IMR-90 (cell line): Measurements from ENCODE around the gene C1QL1. TPM values are rescaled to one million over a fixed set of nuclear protein-coding genes. Genes with fewer than 3 reads are reported as not detected.

Experiments
- ATAC-seq: fragments of 200-7000 bp; cut with Tn5 transposase; 2 replicates; pipeline ENCODE4 v1.9.1; 2020; ENCODE audit warnings: low read depth, mild to moderate bottlenecking, moderate library complexity
- BruUV-seq: library from RNA; stranded (reverse); fragments of 400-500 nt; replicated peaks from 2 replicates; lab custom pipeline; 2021; lab: Mats Ljungman, UMichigan
- CTCF ChIA-PET: fragments of 300-600 bp; formaldehyde crosslinking; extraction: SDS; loops from one replicate; lab custom pipeline; 2021; ENCODE audit warnings: antibody characterized with exemption; lab: Yijun Ruan, JAX
- POLR2A ChIA-PET: fragments of 300-600 bp; sonication (Branson Sonifier 250); formaldehyde crosslinking; loops from one replicate; lab custom pipeline; 2022; ENCODE audit warnings: antibody characterized with exemption; ENCODE audit not compliant: unreplicated experiment; lab: Charles Lee
- DNase-seq: peaks from one replicate; pipeline ENCODE4 v3.0.0; 2013
- H2AFZ ChIP-seq: replicated peaks from 2 replicates; pipeline ENCODE3; 2013; ENCODE audit warnings: low read length, mild to moderate bottlenecking; ENCODE audit not compliant: poor library complexity
- H2AK5ac ChIP-seq: 2 replicates; pipeline ENCODE4 v1.6.1; 2013; ENCODE audit warnings: low read depth, low read length, inconsistent platforms
- H2AK9ac ChIP-seq: replicated peaks from 2 replicates; pipeline ENCODE3; 2013; ENCODE audit warnings: mild to moderate bottlenecking, low read depth, low read length, moderate library complexity; ENCODE audit not compliant: poor library complexity
- H2BK120ac ChIP-seq: 2 replicates; pipeline ENCODE4 v1.6.1; 2013; ENCODE audit warnings: low read depth, low read length, inconsistent platforms
- H2BK15ac ChIP-seq: 3 replicates; pipeline ENCODE4 v1.6.1; 2013; ENCODE audit warnings: low read depth, low read length, inconsistent platforms
- H2BK20ac ChIP-seq: 2 replicates; pipeline ENCODE4 v1.6.1; 2013; ENCODE audit warnings: low read depth, mild to moderate bottlenecking, inconsistent platforms, low read length, moderate library complexity
- H2BK5ac ChIP-seq: 2 replicates; pipeline ENCODE4 v1.6.1; 2013; ENCODE audit warnings: mild to moderate bottlenecking, low read depth, low read length, inconsistent platforms; ENCODE audit not compliant: poor library complexity, severe bottlenecking
- H3K14ac ChIP-seq: replicated peaks from 2 replicates; pipeline ENCODE4 v1.6.1; 2013; ENCODE audit warnings: low read depth, low read length, inconsistent platforms
- H3K18ac ChIP-seq: 2 replicates; pipeline ENCODE4 v1.6.1; 2013; ENCODE audit warnings: low read depth, low read length, control low read depth
- H3K23ac ChIP-seq: 2 replicates; pipeline ENCODE4 v1.6.1; 2013; ENCODE audit warnings: low read depth, low read length, inconsistent platforms
- H3K27ac ChIP-seq: 2 replicates; pipeline ENCODE4 v1.5.1; 2013; ENCODE audit warnings: mild to moderate bottlenecking, control low read depth, low read length; ENCODE audit not compliant: insufficient read depth
- H3K27me3 ChIP-seq: 2 replicates; pipeline ENCODE4 v1.6.1; 2013; ENCODE audit warnings: low read length; ENCODE audit not compliant: control insufficient read depth, insufficient read depth
- H3K36me3 ChIP-seq: 2 replicates; pipeline ENCODE4 v1.6.1; 2013; ENCODE audit warnings: low read length, mixed read lengths; ENCODE audit not compliant: control insufficient read depth, insufficient read depth
- H3K4ac ChIP-seq: 2 replicates; pipeline ENCODE4 v1.6.1; 2013; ENCODE audit warnings: low read depth, low read length, inconsistent platforms
- H3K4me1 ChIP-seq: 2 replicates; pipeline ENCODE4 v1.6.1; 2013; ENCODE audit warnings: low read length, mixed read lengths; ENCODE audit not compliant: control insufficient read depth, insufficient read depth
- H3K4me2 ChIP-seq: 2 replicates; pipeline ENCODE4 v1.6.1; 2013; ENCODE audit warnings: low read depth, mild to moderate bottlenecking, control low read depth, low read length, moderate library complexity
- H3K4me3 ChIP-seq: 2 replicates; pipeline ENCODE4 v1.5.1; 2013; ENCODE audit warnings: low read depth, mild to moderate bottlenecking, control low read depth, low read length, moderate library complexity; ENCODE audit not compliant: insufficient read depth
- H3K56ac ChIP-seq: 2 replicates; pipeline ENCODE4 v1.6.1; 2013; ENCODE audit warnings: low read length, inconsistent platforms; ENCODE audit not compliant: insufficient read depth; ENCODE audit errors: extremely low read depth
- H3K79me1 ChIP-seq, 2 experiments: 2 replicates each; pipeline ENCODE4 v1.6.1; 2013; ENCODE audit warnings: low read length in 2 of 2, inconsistent platforms in 1 of 2, low read depth in 1 of 2
- H3K9ac ChIP-seq: 2 replicates; pipeline ENCODE4 v1.6.1; 2013; ENCODE audit warnings: low read depth, low read length, control low read depth
- H3K9me1 ChIP-seq: 2 replicates; pipeline ENCODE4 v1.6.1; 2013; ENCODE audit warnings: low read length, inconsistent platforms; ENCODE audit not compliant: insufficient read depth
- H3K9me3 ChIP-seq: 2 replicates; pipeline ENCODE4 v1.6.1; 2013; ENCODE audit warnings: low read length; ENCODE audit not compliant: control insufficient read depth, insufficient read depth
- H4K20me1 ChIP-seq: 2 replicates; pipeline ENCODE4 v1.6.1; 2013; ENCODE audit warnings: low read length, inconsistent platforms; ENCODE audit not compliant: insufficient read depth
- H4K5ac ChIP-seq: 2 replicates; pipeline ENCODE4 v1.6.1; 2013; ENCODE audit warnings: mild to moderate bottlenecking, low read depth, low read length, control low read depth
- H4K8ac ChIP-seq, 2 experiments: 2 replicates each; pipeline ENCODE4 v1.6.1; 2013; ENCODE audit warnings: low read depth in 2 of 2, low read length in 2 of 2, control low read depth in 1 of 2, inconsistent platforms in 1 of 2
- H4K91ac ChIP-seq: 2 replicates; pipeline ENCODE4 v1.6.1; 2013; ENCODE audit warnings: low read depth, low read length, inconsistent platforms; ENCODE audit not compliant: insufficient read depth
- CHD1 ChIP-seq: IDR thresholded peaks from 2 replicates; pipeline ENCODE4 v1.6.1; 2012; ENCODE audit warnings: low read depth, low read length, improper control_type of control experiment
- POLR2A ChIP-seq: IDR thresholded peaks from 2 replicates; pipeline ENCODE4 v1.6.1; 2012; ENCODE audit warnings: mild to moderate bottlenecking, low read depth, low read length
- RCOR1 ChIP-seq: IDR thresholded peaks from 2 replicates; pipeline ENCODE4 v1.6.1; 2012; ENCODE audit warnings: mild to moderate bottlenecking, low read length, improper control_type of control experiment; ENCODE audit not compliant: insufficient replicate concordance
- WGBS, 2 experiments: methylation state at CpG; one replicate each; pipeline versions ENCODE4 v1.1.5 to v1.1.7; 2013; ENCODE audit warnings: missing lambda C conversion rate in 2 of 2; ENCODE audit not compliant: insufficient read length in 1 of 2; ENCODE audit errors: extremely low coverage in 2 of 2; 5-methylcytosine and 5-hydroxymethylcytosine counted together
- dilution Hi-C: fragments of 300-500 bp; cut with HindIII; formaldehyde crosslinking; loops from one replicate; pipeline ENCODE4 v1.14.3; 2018; ENCODE audit warnings: low sequenced_read_pairs; ENCODE audit not compliant: unreplicated experiment
- in situ Hi-C: fragments of 300-500 bp; cut with MboI; formaldehyde crosslinking; loops from 3 replicates; pipeline ENCODE4 v1.14.3; 2019; ENCODE audit warnings: low sequenced_read_pairs, inconsistent platforms, mixed read lengths
- intact Hi-C: fragments of 100-400 bp; cut with micrococcal nuclease; formaldehyde crosslinking; loops from 2 replicates; pipeline ENCODE4 v1.10.0; 2022
- polyA plus RNA-seq, 3 experiments: library from polyadenylated mRNA; depleted of rRNA; stranded (reverse); fragments of >200 nt; gene quantifications; 2 replicates each; pipeline ENCODE4 v1.2.3, GENCODE V29; 2012; ENCODE audit warnings: low replicate concordance in 1 of 3
- total RNA-seq: library from RNA; depleted of rRNA; stranded (reverse); fragments of >200 nt; gene quantifications from 2 replicates; pipeline ENCODE4 v1.2.3, GENCODE V29; 2012
- TF ChIP-seq, protein P1 (sequence below): fragments of 150-350 bp; IDR thresholded peaks from 2 replicates; pipeline ENCODE4 v1.6.1; 2016; ENCODE audit warnings: low read depth, mild to moderate bottlenecking, low read length, moderate library complexity, borderline replicate concordance

Gene C1QL1
- total and polyA plus RNA-seq, 2 of the 4 experiments (the other 2 are of a cell fraction) = 0.18 to 0.84 TPM

DNA sequence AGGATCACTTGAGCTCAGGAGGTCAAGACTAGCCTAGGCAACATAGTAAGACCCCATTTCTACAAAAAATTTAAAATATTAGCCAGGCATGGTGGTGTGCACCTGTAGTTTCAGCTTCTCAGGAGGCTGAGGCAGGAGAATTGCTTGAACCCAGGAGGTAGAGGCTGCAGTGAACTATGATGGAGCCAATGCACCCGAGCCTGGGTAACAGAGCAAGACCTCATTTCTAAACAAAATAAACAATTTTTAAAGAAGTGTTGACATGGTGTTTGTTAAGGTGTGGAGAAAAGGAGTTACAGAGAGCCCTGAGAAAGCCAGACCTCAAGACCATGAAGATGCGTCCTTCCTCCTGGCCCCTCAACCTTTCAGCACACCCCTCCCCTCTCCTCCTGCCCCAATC lies 37.6 kb upstream of the C1QL1 start:
- no peak overlapping the region for H2BK15ac ChIP-seq
- no peak overlapping the region for H3K4me3 ChIP-seq
- H4K20me1 ChIP-seq = no peaks in the 10 kb centered on the region
- no peak overlapping the region for H3K4me2 ChIP-seq
- no peak overlapping the region for H2AFZ ChIP-seq
- H2BK5ac ChIP-seq = no peak overlapping the region
- no peak overlapping the region for H3K9ac ChIP-seq
- H3K36me3 ChIP-seq = no peaks in the 10 kb centered on the region
- no peak overlapping the region for H4K5ac ChIP-seq
- H3K4me1 ChIP-seq = no peaks in the 10 kb centered on the region
- H3K18ac ChIP-seq = no peak overlapping the region
- BruUV-seq = no TSS peak
- no peak overlapping the region for H4K91ac ChIP-seq
- no peak overlapping the region for H2BK120ac ChIP-seq
- H3K79me1 ChIP-seq = no peaks in the 10 kb centered on the region
- H3K9me1 ChIP-seq = no peaks in the 10 kb centered on the region
- ATAC-seq (no peak), DNase-seq (no peak)
- no peak overlapping the region for H3K56ac ChIP-seq
- H2AK5ac ChIP-seq = no peak overlapping the region
- no peak overlapping the region for H3K27ac ChIP-seq
- no peak overlapping the region for H2BK20ac ChIP-seq
- no peaks in the 10 kb centered on the region for H3K9me3 ChIP-seq
- CTCF ChIA-PET = no interaction called here
- no peak overlapping the region for H3K4ac ChIP-seq
- POLR2A ChIA-PET = no interaction called here
- peaks cover 37% of the 10 kb centered on the region for H3K27me3 ChIP-seq
- no peak overlapping the region for H3K14ac ChIP-seq
- in situ Hi-C loops = no loop called here
- intact Hi-C loops = no loop called here
- dilution Hi-C loops = no loop called here
- no peak overlapping the region for H2AK9ac ChIP-seq
- no CpG with 5 or more reads among the region's 2 CpGs for WGBS, 2 experiments
- H3K23ac ChIP-seq = no peak overlapping the region
- H4K8ac ChIP-seq = no peak overlapping the region
- TF ChIP-seq RCOR1 (no peak), POLR2A (no peak), CHD1 (no peak)
- TF ChIP-seq, protein P1, sequence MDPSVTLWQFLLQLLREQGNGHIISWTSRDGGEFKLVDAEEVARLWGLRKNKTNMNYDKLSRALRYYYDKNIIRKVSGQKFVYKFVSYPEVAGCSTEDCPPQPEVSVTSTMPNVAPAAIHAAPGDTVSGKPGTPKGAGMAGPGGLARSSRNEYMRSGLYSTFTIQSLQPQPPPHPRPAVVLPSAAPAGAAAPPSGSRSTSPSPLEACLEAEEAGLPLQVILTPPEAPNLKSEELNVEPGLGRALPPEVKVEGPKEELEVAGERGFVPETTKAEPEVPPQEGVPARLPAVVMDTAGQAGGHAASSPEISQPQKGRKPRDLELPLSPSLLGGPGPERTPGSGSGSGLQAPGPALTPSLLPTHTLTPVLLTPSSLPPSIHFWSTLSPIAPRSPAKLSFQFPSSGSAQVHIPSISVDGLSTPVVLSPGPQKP = no peak
